Liver (tissue), 9 donors: ENCODE measurements around the gene DLG4. TPM values are rescaled to one million over a fixed set of nuclear protein-coding genes. Genes with fewer than 3 reads are reported as not detected.

Experiments used
- DNase-seq: peaks from one replicate; pipeline ENCODE4 v3.0.0-alpha.2; 2017; ENCODE audit warnings: low spot score
- H3K27ac ChIP-seq, 2 donors: one replicate each; pipeline ENCODE4 v1.7.0; 2013; ENCODE audit warnings: inconsistent platforms in 2 of 2, low read length in 2 of 2, control low read depth in 1 of 2, low read depth in 1 of 2, mild to moderate bottlenecking in 1 of 2
- H3K27me3 ChIP-seq, 4 donors: one replicate each; pipeline versions ENCODE4 v1.6.1 to v1.7.0; 2013; ENCODE audit warnings: low read length in 3 of 4, inconsistent platforms in 1 of 4, mild to moderate bottlenecking in 1 of 4, moderate library complexity in 1 of 4; ENCODE audit not compliant: control insufficient read depth in 4 of 4, insufficient read depth in 4 of 4
- H3K36me3 ChIP-seq, 4 donors: one replicate each; pipeline versions ENCODE4 v1.6.1 to v1.7.0; 2013; ENCODE audit warnings: low read length in 3 of 4, mild to moderate bottlenecking in 3 of 4, low read depth in 1 of 4, moderate library complexity in 1 of 4; ENCODE audit not compliant: control insufficient read depth in 4 of 4, insufficient read depth in 3 of 4
- H3K4me1 ChIP-seq, 4 donors: one replicate each; pipeline versions ENCODE4 v1.6.1 to v1.7.0; 2013; ENCODE audit warnings: low read length in 3 of 4, mild to moderate bottlenecking in 3 of 4, moderate library complexity in 1 of 4; ENCODE audit not compliant: control insufficient read depth in 4 of 4, insufficient read depth in 4 of 4
- H3K4me3 ChIP-seq, 3 donors: one replicate each; pipeline versions ENCODE4 v1.6.1 to v1.7.0; 2013; ENCODE audit warnings: low read length in 3 of 3, control low read depth in 1 of 3, low read depth in 1 of 3, mild to moderate bottlenecking in 1 of 3
- H3K9ac ChIP-seq, 2 donors: one replicate each; pipeline ENCODE4 v1.7.0; 2013; ENCODE audit warnings: low read length in 2 of 2, mild to moderate bottlenecking in 2 of 2, moderate library complexity in 2 of 2, control low read depth in 1 of 2, low read depth in 1 of 2
- H3K9me3 ChIP-seq, 4 donors: one replicate each; pipeline versions ENCODE4 v1.6.1 to v1.7.0; 2013; ENCODE audit warnings: low read length in 3 of 4; ENCODE audit not compliant: control insufficient read depth in 4 of 4
- EGR1 ChIP-seq, 2 donors: IDR thresholded peaks; 2 replicates each; pipeline ENCODE4 v1.6.1; 2016 to 2018; ENCODE audit warnings: antibody characterized with exemption in 2 of 2, low read depth in 2 of 2
- FOXA1 ChIP-seq: IDR thresholded peaks from 2 replicates; pipeline ENCODE4 v1.6.1; 2016; ENCODE audit warnings: antibody characterized with exemption
- FOXA2 ChIP-seq: IDR thresholded peaks from 2 replicates; pipeline ENCODE4 v1.6.1; 2016; ENCODE audit warnings: antibody characterized with exemption
- GABPA ChIP-seq, 2 donors: IDR thresholded peaks in 1 of 2; conservative IDR thresholded peaks in 1 of 2; 2 replicates each; pipeline ENCODE4 v1.6.1; 2016; ENCODE audit warnings: antibody characterized with exemption in 2 of 2, mild to moderate bottlenecking in 1 of 2, moderate library complexity in 1 of 2
- HNF4A ChIP-seq, 2 donors: conservative IDR thresholded peaks; 2 replicates each; pipeline ENCODE4 v1.6.1; 2016; ENCODE audit warnings: antibody characterized with exemption in 2 of 2, mild to moderate bottlenecking in 2 of 2
- HNF4G ChIP-seq: IDR thresholded peaks from 2 replicates; pipeline ENCODE4 v1.6.1; 2016; ENCODE audit warnings: antibody characterized with exemption
- JUND ChIP-seq, 2 donors: IDR thresholded peaks; 2 replicates each; pipeline ENCODE4 v1.6.1; 2016; ENCODE audit warnings: antibody characterized with exemption in 2 of 2
- NR2F2 ChIP-seq: IDR thresholded peaks from 2 replicates; pipeline ENCODE4 v1.6.1; 2016; ENCODE audit warnings: antibody characterized with exemption
- RAD21 ChIP-seq, 2 donors: IDR thresholded peaks; 2 replicates each; pipeline ENCODE4 v1.6.1; 2016; ENCODE audit warnings: antibody characterized with exemption in 2 of 2, mild to moderate bottlenecking in 2 of 2
- RXRA ChIP-seq, 2 donors: IDR thresholded peaks; 2 replicates each; pipeline ENCODE4 v1.6.1; 2017 to 2018; ENCODE audit warnings: antibody characterized with exemption in 2 of 2, mild to moderate bottlenecking in 1 of 2
- SP1 ChIP-seq: IDR thresholded peaks from 2 replicates; pipeline ENCODE4 v1.6.1; 2018; ENCODE audit warnings: antibody characterized with exemption, mild to moderate bottlenecking
- TAF1 ChIP-seq: conservative IDR thresholded peaks from 2 replicates; pipeline ENCODE4 v1.6.1; 2016; ENCODE audit warnings: antibody characterized with exemption, mild to moderate bottlenecking
- YY1 ChIP-seq: IDR thresholded peaks from 2 replicates; pipeline ENCODE4 v1.6.1; 2016; ENCODE audit warnings: antibody characterized with exemption, mild to moderate bottlenecking
- WGBS: extraction: QIAGEN DNeasy Blood & Tissue Kit; methylation state at CpG from one replicate; pipeline ENCODE4 v1.1.7; 2013; 5-methylcytosine and 5-hydroxymethylcytosine counted together
- polyA plus RNA-seq, 2 donors: library from polyadenylated mRNA; stranded (reverse) in 1 of 2; unstranded in 1 of 2; fragments of 200-250 nt in 1 of 2; fragments of >200 nt in 1 of 2; fragmentation: Nextera tagmentation in 1 of 2; extraction: Ambion mirVana in 1 of 2; gene quantifications; one replicate each; pipeline versions ENCODE4 v1.2.1 to v1.2.3, GENCODE V29; 2013 to 2015
- total RNA-seq, 2 donors: library from RNA; depleted of rRNA; stranded (reverse); fragments of >200 nt; gene quantifications; one replicate each; pipeline ENCODE4 v1.2.3, GENCODE V29; 2014
- TF ChIP-seq, protein P1 (sequence below): fragments of 150-350 bp; IDR thresholded peaks from 2 replicates; pipeline ENCODE4 v1.5.1; 2017; ENCODE audit warnings: improper control_type of control experiment, low read depth, low read length; ENCODE audit not compliant: missing input control
- TF ChIP-seq, protein P2 (sequence below): IDR thresholded peaks from 2 replicates; pipeline ENCODE4 v1.6.1; 2016; ENCODE audit warnings: antibody characterized with exemption
- TF ChIP-seq, protein P3 (sequence below): IDR thresholded peaks from 2 replicates; pipeline ENCODE4 v1.6.1; 2016; ENCODE audit warnings: antibody characterized with exemption
- TF ChIP-seq, protein P4 (sequence below): IDR thresholded peaks from 2 replicates; pipeline ENCODE4 v1.6.1; 2016; ENCODE audit warnings: antibody characterized with exemption, mild to moderate bottlenecking
- TF ChIP-seq, protein P5 (sequence below): IDR thresholded peaks from 2 replicates; pipeline ENCODE4 v1.6.1; 2016; ENCODE audit warnings: antibody characterized with exemption
- donor health status: healthy.
- donor health status: healthy.
- donor health status: healthy.
- donor health status: healthy.
- donor health status: healthy.

The DLG4 gene
- total and polyA plus RNA-seq, 4 donors: 0.40 to 5.7 (median 1.9) TPM

DNA sequence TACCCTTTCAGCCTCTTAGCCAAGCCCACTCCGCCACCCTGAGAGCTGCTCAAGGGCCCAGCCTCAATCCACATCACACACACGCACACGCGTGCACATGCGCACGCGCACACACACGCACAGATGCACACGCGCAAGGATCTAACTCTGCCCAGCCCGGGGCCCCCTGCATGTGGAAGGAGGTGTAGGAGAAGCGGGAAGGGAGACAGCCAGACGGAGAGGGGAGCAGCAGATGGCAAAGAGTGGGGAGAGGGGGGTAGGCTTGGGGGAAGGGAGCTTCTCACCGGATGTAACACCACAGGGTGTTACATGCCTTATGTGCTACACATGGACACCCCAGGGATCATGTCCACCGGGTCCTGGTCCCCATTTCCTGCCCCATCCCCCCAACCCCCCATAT, 15.3 kb downstream of the DLG4 start:
- H3K9ac ChIP-seq: no peak overlapping the region
- TF ChIP-seq FOXA1 (no peak), TAF1 (no peak), HNF4G (no peak), JUND (IDR thresholded peaks at IDR 0.05) (no peak), RAD21 (IDR thresholded peaks at IDR 0.05) (no peak), FOXA2 (no peak), SP1 (no peak), EGR1 (IDR thresholded peaks at IDR 0.05; ENCODE audit: low read depth in 2 of 2) (no peak), RXRA (IDR thresholded peaks at IDR 0.05) (no peak), NR2F2 (no peak)
- TF ChIP-seq, protein P1, sequence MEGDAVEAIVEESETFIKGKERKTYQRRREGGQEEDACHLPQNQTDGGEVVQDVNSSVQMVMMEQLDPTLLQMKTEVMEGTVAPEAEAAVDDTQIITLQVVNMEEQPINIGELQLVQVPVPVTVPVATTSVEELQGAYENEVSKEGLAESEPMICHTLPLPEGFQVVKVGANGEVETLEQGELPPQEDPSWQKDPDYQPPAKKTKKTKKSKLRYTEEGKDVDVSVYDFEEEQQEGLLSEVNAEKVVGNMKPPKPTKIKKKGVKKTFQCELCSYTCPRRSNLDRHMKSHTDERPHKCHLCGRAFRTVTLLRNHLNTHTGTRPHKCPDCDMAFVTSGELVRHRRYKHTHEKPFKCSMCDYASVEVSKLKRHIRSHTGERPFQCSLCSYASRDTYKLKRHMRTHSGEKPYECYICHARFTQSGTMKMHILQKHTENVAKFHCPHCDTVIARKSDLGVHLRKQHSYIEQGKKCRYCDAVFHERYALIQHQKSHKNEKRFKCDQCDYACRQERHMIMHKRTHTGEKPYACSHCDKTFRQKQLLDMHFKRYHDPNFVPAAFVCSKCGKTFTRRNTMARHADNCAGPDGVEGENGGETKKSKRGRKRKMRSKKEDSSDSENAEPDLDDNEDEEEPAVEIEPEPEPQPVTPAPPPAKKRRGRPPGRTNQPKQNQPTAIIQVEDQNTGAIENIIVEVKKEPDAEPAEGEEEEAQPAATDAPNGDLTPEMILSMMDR: no peak
- TF ChIP-seq, protein P2, sequence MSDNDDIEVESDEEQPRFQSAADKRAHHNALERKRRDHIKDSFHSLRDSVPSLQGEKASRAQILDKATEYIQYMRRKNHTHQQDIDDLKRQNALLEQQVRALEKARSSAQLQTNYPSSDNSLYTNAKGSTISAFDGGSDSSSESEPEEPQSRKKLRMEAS: no peak
- TF ChIP-seq, protein P3, sequence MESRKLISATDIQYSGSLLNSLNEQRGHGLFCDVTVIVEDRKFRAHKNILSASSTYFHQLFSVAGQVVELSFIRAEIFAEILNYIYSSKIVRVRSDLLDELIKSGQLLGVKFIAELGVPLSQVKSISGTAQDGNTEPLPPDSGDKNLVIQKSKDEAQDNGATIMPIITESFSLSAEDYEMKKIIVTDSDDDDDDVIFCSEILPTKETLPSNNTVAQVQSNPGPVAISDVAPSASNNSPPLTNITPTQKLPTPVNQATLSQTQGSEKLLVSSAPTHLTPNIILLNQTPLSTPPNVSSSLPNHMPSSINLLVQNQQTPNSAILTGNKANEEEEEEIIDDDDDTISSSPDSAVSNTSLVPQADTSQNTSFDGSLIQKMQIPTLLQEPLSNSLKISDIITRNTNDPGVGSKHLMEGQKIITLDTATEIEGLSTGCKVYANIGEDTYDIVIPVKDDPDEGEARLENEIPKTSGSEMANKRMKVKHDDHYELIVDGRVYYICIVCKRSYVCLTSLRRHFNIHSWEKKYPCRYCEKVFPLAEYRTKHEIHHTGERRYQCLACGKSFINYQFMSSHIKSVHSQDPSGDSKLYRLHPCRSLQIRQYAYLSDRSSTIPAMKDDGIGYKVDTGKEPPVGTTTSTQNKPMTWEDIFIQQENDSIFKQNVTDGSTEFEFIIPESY: no peak
- H3K4me1 ChIP-seq: peaks cover 0 to 2% (median 0%) of the 10 kb centered on the region in 4 donors
- H3K27me3 ChIP-seq: no peaks in the 10 kb centered on the region
- no peak overlapping the region for H3K27ac ChIP-seq
- no peaks in the 10 kb centered on the region for H3K9me3 ChIP-seq
- 87% methylated on average over 15 of the region's 15 CpGs for WGBS
- no peak for DNase-seq
- H3K4me3 ChIP-seq: no peak overlapping the region
- H3K36me3 ChIP-seq: no peaks in the 10 kb centered on the region

DNA sequence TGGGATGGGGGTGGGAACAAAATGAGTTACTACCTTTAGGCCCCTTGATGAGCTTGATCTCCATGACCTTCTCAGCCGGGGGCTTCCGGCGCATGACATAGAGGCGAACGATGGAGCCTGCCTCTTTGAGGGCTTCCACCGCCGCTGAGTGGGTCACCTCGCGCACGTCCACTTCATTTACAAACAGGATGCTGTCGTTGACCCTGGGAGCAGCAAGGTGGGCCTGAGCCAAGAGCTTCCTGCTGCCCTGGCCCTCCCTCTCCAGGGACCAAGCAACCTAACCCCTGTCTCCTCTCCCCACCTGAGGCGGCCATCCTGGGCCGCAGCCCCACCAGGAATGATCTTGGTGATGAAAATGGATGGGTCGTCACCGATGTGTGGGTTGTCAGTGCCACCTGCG, 16.2 kb downstream of the DLG4 start:
- H3K4me3 ChIP-seq: no peak overlapping the region
- no peaks in the 10 kb centered on the region for H3K36me3 ChIP-seq
- no peaks in the 10 kb centered on the region for H3K27me3 ChIP-seq
- H3K9me3 ChIP-seq: no peaks in the 10 kb centered on the region
- WGBS: 93% methylated on average over 16 of the region's 16 CpGs
- H3K4me1 ChIP-seq: peaks cover 0 to 2% (median 0%) of the 10 kb centered on the region in 4 donors
- TF ChIP-seq, protein P1: no peak
- TF ChIP-seq TAF1 (no peak), NR2F2 (no peak), EGR1 (IDR thresholded peaks at IDR 0.05; ENCODE audit: low read depth in 2 of 2) (no peak), HNF4A (conservative IDR thresholded peaks at IDR 0.05) (no peak), JUND (IDR thresholded peaks at IDR 0.05) (no peak), HNF4G (no peak), YY1 (no peak), RAD21 (IDR thresholded peaks at IDR 0.05) (no peak), FOXA2 (no peak), SP1 (no peak), GABPA (IDR thresholded peaks at IDR 0.05 in 1 of 2, conservative IDR thresholded peaks at IDR 0.05 in 1 of 2) (no peak), FOXA1 (no peak), RXRA (IDR thresholded peaks at IDR 0.05) (no peak)
- TF ChIP-seq, protein P2: no peak
- TF ChIP-seq, protein P4, sequence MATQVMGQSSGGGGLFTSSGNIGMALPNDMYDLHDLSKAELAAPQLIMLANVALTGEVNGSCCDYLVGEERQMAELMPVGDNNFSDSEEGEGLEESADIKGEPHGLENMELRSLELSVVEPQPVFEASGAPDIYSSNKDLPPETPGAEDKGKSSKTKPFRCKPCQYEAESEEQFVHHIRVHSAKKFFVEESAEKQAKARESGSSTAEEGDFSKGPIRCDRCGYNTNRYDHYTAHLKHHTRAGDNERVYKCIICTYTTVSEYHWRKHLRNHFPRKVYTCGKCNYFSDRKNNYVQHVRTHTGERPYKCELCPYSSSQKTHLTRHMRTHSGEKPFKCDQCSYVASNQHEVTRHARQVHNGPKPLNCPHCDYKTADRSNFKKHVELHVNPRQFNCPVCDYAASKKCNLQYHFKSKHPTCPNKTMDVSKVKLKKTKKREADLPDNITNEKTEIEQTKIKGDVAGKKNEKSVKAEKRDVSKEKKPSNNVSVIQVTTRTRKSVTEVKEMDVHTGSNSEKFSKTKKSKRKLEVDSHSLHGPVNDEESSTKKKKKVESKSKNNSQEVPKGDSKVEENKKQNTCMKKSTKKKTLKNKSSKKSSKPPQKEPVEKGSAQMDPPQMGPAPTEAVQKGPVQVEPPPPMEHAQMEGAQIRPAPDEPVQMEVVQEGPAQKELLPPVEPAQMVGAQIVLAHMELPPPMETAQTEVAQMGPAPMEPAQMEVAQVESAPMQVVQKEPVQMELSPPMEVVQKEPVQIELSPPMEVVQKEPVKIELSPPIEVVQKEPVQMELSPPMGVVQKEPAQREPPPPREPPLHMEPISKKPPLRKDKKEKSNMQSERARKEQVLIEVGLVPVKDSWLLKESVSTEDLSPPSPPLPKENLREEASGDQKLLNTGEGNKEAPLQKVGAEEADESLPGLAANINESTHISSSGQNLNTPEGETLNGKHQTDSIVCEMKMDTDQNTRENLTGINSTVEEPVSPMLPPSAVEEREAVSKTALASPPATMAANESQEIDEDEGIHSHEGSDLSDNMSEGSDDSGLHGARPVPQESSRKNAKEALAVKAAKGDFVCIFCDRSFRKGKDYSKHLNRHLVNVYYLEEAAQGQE: no peak
- TF ChIP-seq, protein P5, sequence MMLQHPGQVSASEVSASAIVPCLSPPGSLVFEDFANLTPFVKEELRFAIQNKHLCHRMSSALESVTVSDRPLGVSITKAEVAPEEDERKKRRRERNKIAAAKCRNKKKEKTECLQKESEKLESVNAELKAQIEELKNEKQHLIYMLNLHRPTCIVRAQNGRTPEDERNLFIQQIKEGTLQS: no peak
- TF ChIP-seq, protein P3: no peak
- H3K27ac ChIP-seq: no peak overlapping the region
- DNase-seq: no peak
- no peak overlapping the region for H3K9ac ChIP-seq
